Heart left ventricle (tissue), 13 donors: ENCODE results near the gene AFTPH.

ENCODE experiments used
- POLR2A ChIP-seq, 2 donors: fragments of 450-650 bp; IDR thresholded peaks; one replicate each; pipeline ENCODE4 v1.6.1; 2017; ENCODE audit warnings: antibody characterized with exemption in 2 of 2, mild to moderate bottlenecking in 2 of 2, moderate library complexity in 2 of 2
- TF ChIP-seq, protein P1 (sequence below), 12 donors: fragments of 200-600 bp; sonication (generic) in 4 of 12; IDR thresholded peaks; one replicate each; pipeline versions ENCODE4 v1.5.0 to v1.8.0; 2018 to 2022; ENCODE audit warnings: antibody characterized with exemption in 12 of 12, mild to moderate bottlenecking in 5 of 12
- donor health status: ischemic (EF 13 %, LVEDD 7.1; RV severe dilation, severe dysfunction).
- donor health status: DM: no; HTN: yes; CAD: no.
- donor health status: DM: no; HTN: no; CAD: no.
- donor health status: ischemic (EF 25% LVEDD 6.9; RV normal size, moderate dysfunction).
- donor health status: ischemic (EF 25% LVEDD 5.7; RV mildly dilated, moderate dysfunction).
- donor health status: ischemic (EF 35%, LVEDD 5.7; RV mildly dilated, moderate dysfunction).
- donor health status: nonischemic (EF 11% LVEDD 7.7; RV severe dilation, severe dysfunction).
- donor health status: DM: yes; HTN: yes; CAD: no.
- donor health status: PGD.
- donor health status: ischemic (EF 29% LVEDD 5.4; RV normal size, mild dysfunction).
- donor health status: nonischemic (EF 23%, LVEDD 6.1; RV moderate dilation, normal function).

DNA sequence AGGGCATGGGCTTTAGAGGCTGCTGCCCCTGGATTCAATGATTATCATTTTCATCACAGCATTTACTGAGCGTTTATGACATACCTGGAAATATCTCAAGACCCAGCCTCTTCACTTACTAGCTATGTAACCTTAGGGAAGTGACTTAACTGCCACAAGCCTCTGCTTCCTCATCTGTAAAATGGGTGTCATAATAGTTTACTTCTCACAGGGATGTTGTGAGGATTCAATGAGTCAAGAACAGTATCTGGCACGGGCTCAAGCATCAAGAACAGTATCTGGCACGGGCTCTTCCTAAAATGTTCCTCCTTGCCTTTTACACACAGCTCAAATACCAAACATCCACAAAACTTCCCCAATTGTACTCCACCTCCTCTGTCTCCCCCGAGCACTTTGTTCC is 38.8 kb upstream of the AFTPH start:
- TF ChIP-seq, protein P1, sequence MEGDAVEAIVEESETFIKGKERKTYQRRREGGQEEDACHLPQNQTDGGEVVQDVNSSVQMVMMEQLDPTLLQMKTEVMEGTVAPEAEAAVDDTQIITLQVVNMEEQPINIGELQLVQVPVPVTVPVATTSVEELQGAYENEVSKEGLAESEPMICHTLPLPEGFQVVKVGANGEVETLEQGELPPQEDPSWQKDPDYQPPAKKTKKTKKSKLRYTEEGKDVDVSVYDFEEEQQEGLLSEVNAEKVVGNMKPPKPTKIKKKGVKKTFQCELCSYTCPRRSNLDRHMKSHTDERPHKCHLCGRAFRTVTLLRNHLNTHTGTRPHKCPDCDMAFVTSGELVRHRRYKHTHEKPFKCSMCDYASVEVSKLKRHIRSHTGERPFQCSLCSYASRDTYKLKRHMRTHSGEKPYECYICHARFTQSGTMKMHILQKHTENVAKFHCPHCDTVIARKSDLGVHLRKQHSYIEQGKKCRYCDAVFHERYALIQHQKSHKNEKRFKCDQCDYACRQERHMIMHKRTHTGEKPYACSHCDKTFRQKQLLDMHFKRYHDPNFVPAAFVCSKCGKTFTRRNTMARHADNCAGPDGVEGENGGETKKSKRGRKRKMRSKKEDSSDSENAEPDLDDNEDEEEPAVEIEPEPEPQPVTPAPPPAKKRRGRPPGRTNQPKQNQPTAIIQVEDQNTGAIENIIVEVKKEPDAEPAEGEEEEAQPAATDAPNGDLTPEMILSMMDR (IDR thresholded peaks at IDR 0.05), result no peak
- TF ChIP-seq POLR2A (IDR thresholded peaks at IDR 0.05), result no peak
